GOT3 (cell line): ENCODE measurements around the gene PAK3.

ENCODE experiments used
- DNase-seq: peaks from one replicate; lab custom pipeline; 2025; ENCODE audit warnings: mixed read lengths; lab: John Stamatoyannopoulos, UW

Gene PAK3

GRCh38 chrX:111262086-111262485 lies 166.1 kb downstream of the PAK3 start:
- DNase-seq = no peak

- no peak for DNase-seq
Measured at GRCh38 chrX:111264385-111264784, 168.4 kb downstream of the PAK3 start.

GRCh38 chrX:111265486-111265885 lies 169.5 kb downstream of the PAK3 start:
- no peak for DNase-seq

GRCh38 chrX:111268506-111268905 lies 172.5 kb downstream of the PAK3 start:
- DNase-seq = no peak

- no peak for DNase-seq
Measured at GRCh38 chrX:111270339-111270738, 174.3 kb downstream of the PAK3 start, which contains the start of gene CAPN6. CAPN6 (minus strand) TSS chrX:111270483; CDS start chrX:111263936, 6,547 bp downstream.
